ENCODE data around the gene NLRX1.

NLRX1 gene

DNA sequence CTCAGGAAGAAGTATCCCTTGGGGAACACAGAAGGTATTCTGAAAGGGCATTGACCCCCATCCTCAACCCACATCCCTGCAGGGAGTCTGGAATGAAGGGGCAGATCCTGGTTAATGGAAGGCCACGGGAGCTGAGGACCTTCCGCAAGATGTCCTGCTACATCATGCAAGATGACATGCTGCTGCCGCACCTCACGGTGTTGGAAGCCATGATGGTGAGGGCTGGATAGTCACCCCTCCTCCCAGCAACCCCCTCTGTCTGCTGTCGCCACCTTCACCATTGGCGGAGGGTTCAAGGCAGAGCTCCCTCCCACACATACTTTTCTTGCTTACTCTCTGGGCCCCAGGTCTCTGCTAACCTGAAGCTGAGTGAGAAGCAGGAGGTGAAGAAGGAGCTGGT is 14.3 kb upstream of the NLRX1 start:
- Histone ChIP-seq H3K27me3 (ENCODE audit: low read length) (no peaks in the 10 kb centered on the region), H3K4me2 (ENCODE audit: low read depth, low read length, poor library complexity, severe bottlenecking) (no peak overlapping the region), H4K20me1 (ENCODE audit: low read depth, low read length) (no peaks in the 10 kb centered on the region), H3K27ac (ENCODE audit: low read depth, low read length) (no peak overlapping the region), H3F3A (ENCODE audit: insufficient read depth) (no peaks in the 10 kb centered on the region), H3K79me2 (ENCODE audit: insufficient read depth, low read length) (no peaks in the 10 kb centered on the region), H2AFZ (ENCODE audit: low read depth, low read length, severe bottlenecking) (no peak overlapping the region), H3K9me3 (ENCODE audit: insufficient read depth, low read length) (no peaks in the 10 kb centered on the region), H3K9ac (ENCODE audit: low read length) (no peak overlapping the region), H3K9me2 (replicated peaks; ENCODE audit: insufficient read depth, low read length) (no peaks in the 10 kb centered on the region), H3K36me3 (ENCODE audit: low read length) (no peaks in the 10 kb centered on the region), H3K4me3 (ENCODE audit: insufficient read depth, low read length, poor library complexity, severe bottlenecking) (no peak overlapping the region)
- TF ChIP-seq EZH2phosphoT487 (conservative IDR thresholded peaks at IDR 0.05; ENCODE audit: low read length) (no peak), CTCF (IDR thresholded peaks at IDR 0.05; ENCODE audit: insufficient read depth, low read length, poor library complexity, severe bottlenecking) (no peak)

- Histone ChIP-seq H3K79me2 (ENCODE audit: insufficient read depth, low read length) (no peaks in the 10 kb centered on the region), H2AFZ (ENCODE audit: low read depth, low read length, severe bottlenecking) (no peak overlapping the region), H3K9me3 (ENCODE audit: insufficient read depth, low read length) (no peaks in the 10 kb centered on the region), H3K4me2 (ENCODE audit: low read depth, low read length, poor library complexity, severe bottlenecking) (no peak overlapping the region), H3K4me3 (ENCODE audit: insufficient read depth, low read length, poor library complexity, severe bottlenecking) (no peak overlapping the region), H3F3A (ENCODE audit: insufficient read depth) (no peaks in the 10 kb centered on the region), H3K9ac (ENCODE audit: low read length) (no peak overlapping the region), H3K27ac (ENCODE audit: low read depth, low read length) (no peak overlapping the region), H3K36me3 (ENCODE audit: low read length) (no peaks in the 10 kb centered on the region), H3K9me2 (replicated peaks; ENCODE audit: insufficient read depth, low read length) (no peaks in the 10 kb centered on the region), H4K20me1 (ENCODE audit: low read depth, low read length) (no peaks in the 10 kb centered on the region), H3K27me3 (ENCODE audit: low read length) (no peaks in the 10 kb centered on the region)
- TF ChIP-seq EZH2phosphoT487 (conservative IDR thresholded peaks at IDR 0.05; ENCODE audit: low read length) (no peak), CTCF (IDR thresholded peaks at IDR 0.05; ENCODE audit: insufficient read depth, low read length, poor library complexity, severe bottlenecking) (no peak)
Observed at GRCh38 chr11:119155733-119156492, 12.6 kb upstream of the NLRX1 start.

DNA sequence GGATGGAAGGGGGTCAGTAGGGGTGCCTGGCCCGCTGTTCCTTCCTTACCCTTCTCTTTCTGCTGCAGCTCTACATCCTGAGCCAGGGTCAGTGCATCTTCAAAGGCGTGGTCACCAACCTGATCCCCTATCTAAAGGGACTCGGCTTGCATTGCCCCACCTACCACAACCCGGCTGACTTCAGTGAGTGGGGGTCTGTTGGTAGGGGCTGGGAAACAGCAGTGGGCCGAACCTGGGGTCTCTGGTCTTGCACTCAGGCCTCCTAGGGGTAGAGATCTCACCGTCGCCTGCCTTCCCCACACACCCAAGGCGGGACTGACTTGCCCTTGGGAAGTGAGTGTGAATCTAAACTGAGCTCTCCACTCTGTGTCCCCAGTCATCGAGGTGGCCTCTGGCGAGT is 12.0 kb upstream of the NLRX1 start:
- Histone ChIP-seq H3F3A (ENCODE audit: insufficient read depth) (no peaks in the 10 kb centered on the region), H3K4me2 (ENCODE audit: low read depth, low read length, poor library complexity, severe bottlenecking) (no peak overlapping the region), H3K79me2 (ENCODE audit: insufficient read depth, low read length) (no peaks in the 10 kb centered on the region), H3K36me3 (ENCODE audit: low read length) (no peaks in the 10 kb centered on the region), H3K9me3 (ENCODE audit: insufficient read depth, low read length) (no peaks in the 10 kb centered on the region), H3K9me2 (replicated peaks; ENCODE audit: insufficient read depth, low read length) (no peaks in the 10 kb centered on the region), H2AFZ (ENCODE audit: low read depth, low read length, severe bottlenecking) (no peak overlapping the region), H3K9ac (ENCODE audit: low read length) (no peak overlapping the region), H3K4me3 (ENCODE audit: insufficient read depth, low read length, poor library complexity, severe bottlenecking) (no peak overlapping the region), H3K27ac (ENCODE audit: low read depth, low read length) (no peak overlapping the region), H4K20me1 (ENCODE audit: low read depth, low read length) (no peaks in the 10 kb centered on the region), H3K27me3 (ENCODE audit: low read length) (no peaks in the 10 kb centered on the region)
- no peak for TF ChIP-seq CTCF (IDR thresholded peaks at IDR 0.05; ENCODE audit: insufficient read depth, low read length, poor library complexity, severe bottlenecking)
- no peak for TF ChIP-seq EZH2phosphoT487 (conservative IDR thresholded peaks at IDR 0.05; ENCODE audit: low read length)

Measured in SU-DHL-6 (cell line).